ENCODE results near the gene NCKAP1.

The NCKAP1 gene

DNA sequence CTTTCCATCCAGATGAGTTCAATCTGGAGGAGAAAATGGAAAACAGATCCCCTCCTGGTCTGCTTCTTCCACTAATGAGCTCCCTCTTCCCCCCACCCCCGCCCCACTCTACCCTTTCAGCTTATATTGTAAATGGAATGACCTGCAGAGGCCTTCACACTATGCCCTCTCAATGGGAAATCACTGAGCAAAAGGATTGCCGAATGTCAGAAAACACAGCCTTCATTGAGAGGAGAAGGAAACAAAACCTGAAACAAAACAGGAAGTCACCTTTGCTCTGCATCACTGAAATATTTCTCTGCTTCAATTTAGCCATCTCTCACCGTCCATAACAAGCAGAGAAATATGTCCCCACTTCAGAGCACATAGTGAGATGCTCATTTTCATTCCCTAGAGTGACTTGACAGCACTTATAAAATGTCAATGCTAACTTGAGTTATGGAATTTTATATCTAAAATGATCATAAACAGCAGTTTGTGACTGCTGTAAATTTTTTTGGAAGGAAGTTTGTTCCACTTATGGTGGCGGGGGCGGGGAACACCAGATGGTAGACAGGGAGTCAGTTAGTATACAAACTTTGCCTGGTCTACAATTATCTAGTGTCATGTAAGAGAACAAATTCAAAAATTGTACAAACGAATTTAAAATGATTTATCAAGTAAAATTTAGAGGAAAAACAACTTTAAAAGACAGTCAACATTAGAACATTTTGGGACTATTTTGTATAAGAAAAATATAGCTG is 170.0 kb downstream of the NCKAP1 start:
- DNase-seq: no peak

DNA sequence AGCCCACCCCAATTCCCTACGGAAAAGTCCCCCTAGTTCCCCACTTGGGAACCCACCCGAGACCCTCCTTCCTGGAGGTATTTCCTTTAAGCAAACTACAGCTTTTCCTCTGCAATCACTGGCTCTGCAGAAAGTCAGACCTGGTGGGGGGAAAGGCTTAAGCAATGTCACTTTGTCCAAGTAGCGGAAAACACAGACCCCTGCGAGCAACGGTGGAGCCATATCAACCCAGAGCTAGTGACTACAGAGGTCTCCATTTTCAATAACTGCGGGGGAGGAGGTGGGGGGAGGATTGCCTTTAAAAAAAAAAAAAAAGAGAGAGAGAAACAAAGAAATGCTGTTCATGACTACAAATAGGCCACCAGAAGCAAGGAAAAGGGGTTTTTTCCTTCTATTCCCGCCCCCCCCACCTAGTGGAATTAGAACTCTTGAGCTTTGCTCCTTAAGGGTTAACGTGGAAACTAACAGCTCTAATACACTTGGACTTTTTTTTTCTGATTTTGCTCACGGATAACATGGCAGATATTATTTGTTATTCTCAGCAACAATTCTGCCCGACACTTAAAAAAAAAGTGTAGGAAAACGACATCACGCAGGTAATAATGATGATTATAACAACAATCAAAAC is 170.7 kb downstream of the NCKAP1 start:
- DNase-seq: no peak

- DNase-seq: no peak
Observed at GRCh38 chr2:182866461-182867406, 171.5 kb downstream of the NCKAP1 start, which contains the start of gene FRZB. Gene FRZB, minus strand, starts transcription at chr2:182866637. Its CDS starts 85 bp downstream, at chr2:182866552.

GRCh38 chr2:182866095-182866460 is 172.2 kb downstream of the NCKAP1 start:
- DNase-seq: no peak

GRCh38 chr2:182864949-182865570 is 173.2 kb downstream of the NCKAP1 start:
- DNase-seq: no peak

- DNase-seq: no peak
Observed at GRCh38 chr2:182863642-182864041, 174.6 kb downstream of the NCKAP1 start.

DNA sequence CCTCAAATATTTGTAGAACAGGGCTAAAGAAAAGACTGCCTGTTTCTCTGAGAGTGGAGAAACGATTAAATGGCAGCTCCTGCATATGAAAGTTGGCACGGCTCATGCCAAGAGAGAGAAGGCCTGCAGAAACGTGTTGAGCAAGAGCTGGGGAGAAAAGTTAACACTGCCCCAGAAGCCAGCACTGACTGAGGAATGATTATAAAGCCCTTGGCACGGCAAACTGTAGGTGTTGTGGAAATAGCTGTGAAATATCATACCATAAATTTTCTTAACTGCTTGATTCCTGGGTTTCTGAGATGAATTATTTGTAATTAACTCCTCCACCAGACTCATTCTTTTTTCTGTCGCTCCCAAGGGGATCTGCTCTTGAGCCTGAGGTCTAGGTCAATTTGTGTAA is 176.2 kb downstream of the NCKAP1 start:
- DNase-seq: no peak

GRCh38 chr2:182860858-182861257 is 177.4 kb downstream of the NCKAP1 start:
- no peak for DNase-seq
